Colonic mucosa (tissue), 4 donors: Measurements from ENCODE around the gene MUS81. TPM values are rescaled to one million over a fixed set of nuclear protein-coding genes. Genes with fewer than 3 reads are reported as not detected.

Experiments used
- DNase-seq: peaks from one replicate; pipeline ENCODE4 v3.0.0-alpha.2; 2020
- H3K27ac ChIP-seq: fragments of 200-600 bp; one replicate; pipeline ENCODE4 v1.8.0; 2021
- H3K27me3 ChIP-seq: fragments of 200-600 bp; one replicate; pipeline ENCODE4 v1.8.0; 2021
- H3K36me3 ChIP-seq: fragments of 200-600 bp; one replicate; pipeline ENCODE4 v1.8.0; 2021
- H3K4me1 ChIP-seq: fragments of 200-600 bp; one replicate; pipeline ENCODE4 v1.8.0; 2021; ENCODE audit warnings: mild to moderate bottlenecking
- H3K4me3 ChIP-seq: fragments of 200-600 bp; one replicate; pipeline ENCODE4 v1.8.0; 2021
- H3K9ac ChIP-seq, 2 donors: one replicate each; pipeline ENCODE4 v1.7.0; 2013; ENCODE audit warnings: control low read depth in 2 of 2, low read depth in 2 of 2, low read length in 2 of 2
- H3K9me3 ChIP-seq: fragments of 200-600 bp; one replicate; pipeline ENCODE4 v1.8.0; 2021
- CTCF ChIP-seq: fragments of 200-600 bp; IDR thresholded peaks from one replicate; pipeline ENCODE4 v1.8.0; 2022; ENCODE audit warnings: antibody characterized with exemption, mild to moderate bottlenecking
- intact Hi-C: fragments of 100-400 bp; cut with DNase I; formaldehyde crosslinking; loops from one replicate; pipeline ENCODE4 v1.14.1; 2022
- total RNA-seq, 2 donors: library from RNA; stranded (reverse); fragmentation: NEBNext Ultra II Directional in 1 of 2; extraction: Animal tissue kit (Norgen Biotek cat#: 25700) in 1 of 2; gene quantifications; one replicate each; pipeline ENCODE4 v1.2.1, GENCODE V29; 2021
- donor health status: healthy.
- donor health status: DM: no; HTN: no; CAD: no.
- donor health status: DM: no; HTN: no; CAD: no.

The MUS81 gene
- total RNA-seq, 2 donors from 2014 or later = 47.2 to 62.5 TPM

DNA sequence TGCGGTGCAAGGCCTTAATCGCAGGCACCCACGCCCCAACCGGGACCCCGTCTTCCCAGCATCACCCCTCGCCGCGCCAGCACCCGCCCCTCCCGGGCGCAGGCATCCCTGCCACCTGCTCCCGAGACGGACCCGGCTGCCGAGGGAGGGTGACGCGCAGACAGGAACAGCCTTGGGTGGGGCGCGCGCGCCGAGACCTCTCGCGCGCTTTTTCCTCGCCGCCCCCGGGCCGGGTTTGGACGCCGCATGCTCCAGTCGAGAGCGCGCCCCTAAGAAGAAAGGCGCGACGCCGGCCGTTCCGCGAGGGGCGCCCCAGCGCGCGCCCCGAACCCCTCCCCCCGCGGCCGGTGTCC lies 2.8 kb upstream of the MUS81 start:
- no peak for TF ChIP-seq CTCF
- Histone ChIP-seq H3K4me3 (peak overlapping the region; percentile 92), H3K9me3 (no peaks in the 10 kb centered on the region), H3K27me3 (no peaks in the 10 kb centered on the region), H3K27ac (peak overlapping the region; percentile 100), H3K4me1 (peaks cover 41% of the 10 kb centered on the region), H3K9ac (peak overlapping the region; percentile 82 to 98), H3K36me3 (peaks cover 17% of the 10 kb centered on the region)
- intact Hi-C loops = no loop called here
- peak; percentile 66 for DNase-seq

DNA sequence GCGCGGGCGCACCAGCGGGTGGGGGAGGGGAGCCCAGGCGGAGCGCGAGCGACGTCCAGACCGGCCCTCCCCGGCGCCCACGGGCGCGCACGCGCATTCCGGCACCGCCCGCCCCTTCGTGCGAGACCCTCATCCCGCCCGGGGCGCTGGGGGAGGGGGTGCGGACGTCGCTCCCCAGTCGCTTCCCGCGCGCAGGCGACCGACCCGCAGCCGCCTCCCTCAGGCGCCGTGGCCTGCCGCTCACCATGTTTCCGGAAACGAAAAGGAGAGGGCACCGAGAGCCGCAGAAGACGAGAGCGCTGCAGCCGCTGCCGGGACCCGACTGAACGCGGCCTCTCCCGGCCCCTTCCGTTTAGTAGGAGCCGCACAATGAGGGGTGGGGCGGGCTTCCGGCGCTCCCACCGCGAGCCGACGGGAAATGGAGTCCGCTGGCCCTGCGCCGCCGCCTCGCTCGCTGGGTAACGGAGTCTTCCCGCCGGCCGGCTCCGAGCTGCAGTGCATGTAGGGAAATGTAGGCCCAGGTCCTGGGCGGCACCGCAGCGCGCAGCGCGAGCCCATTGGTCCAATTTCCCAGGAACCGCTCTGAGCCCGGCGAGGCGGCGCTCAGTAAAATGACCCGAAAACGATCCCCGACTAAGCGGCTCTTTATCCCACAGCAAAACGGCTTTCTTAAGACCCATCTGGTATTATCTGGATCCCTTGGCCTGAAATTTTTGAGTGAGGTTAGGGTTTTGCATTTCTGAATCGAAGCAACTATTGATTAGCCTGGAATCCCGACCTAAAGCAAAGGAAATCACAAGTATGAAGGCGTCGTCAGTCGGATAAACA lies 2.2 kb upstream of the MUS81 start, which contains the start of gene CFL1:
Gene CFL1 (minus strand): TSS at position 328 of the 828 bp plus-strand sequence. CDS start 81 bp downstream, at position 247.
- intact Hi-C loops = no loop called here
- peak; percentile 98 for DNase-seq
- no peak for TF ChIP-seq CTCF

DNA sequence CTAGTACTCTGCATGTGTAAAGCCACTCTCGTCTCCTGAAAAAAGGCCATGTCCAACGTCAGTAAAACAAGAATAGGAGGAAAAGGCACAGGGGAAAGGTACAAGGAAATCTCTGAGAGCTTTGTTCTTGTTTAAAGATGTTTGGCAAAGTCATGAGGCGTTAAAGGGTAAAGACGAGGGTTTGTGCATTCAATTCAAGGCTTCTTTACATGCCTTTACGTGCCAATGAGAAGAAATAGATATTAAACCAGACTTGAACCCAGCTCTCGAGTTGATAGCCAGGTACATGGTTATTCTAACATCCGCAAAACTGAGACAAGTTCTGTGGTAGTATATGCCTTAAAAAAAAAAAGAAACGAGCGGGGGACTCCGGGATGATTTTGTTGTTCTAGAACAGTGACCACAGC lies 1.5 kb upstream of the MUS81 start:
- DNase-seq = no peak
- Histone ChIP-seq H3K4me3 (peak overlapping the region; percentile 92), H3K27me3 (no peaks in the 10 kb centered on the region), H3K27ac (peak overlapping the region; percentile 100), H3K36me3 (peaks cover 18% of the 10 kb centered on the region), H3K9ac (peak overlapping the region; percentile 79 to 82), H3K9me3 (no peaks in the 10 kb centered on the region), H3K4me1 (peaks cover 31% of the 10 kb centered on the region)
- intact Hi-C loops = no loop called here
- no peak for TF ChIP-seq CTCF

More for the DNA sequence above, 2.2 kb upstream of the MUS81 start, which contains the start of gene CFL1:
- Histone ChIP-seq H3K4me3 (peak within 1 kb of the TSS; percentile 92), H3K4me1 (peaks cover 35% of the 10 kb centered on the region), H3K27ac (peak within 1 kb of the TSS; percentile 100), H3K27me3 (no peaks in the 10 kb centered on the region), H3K36me3 (peaks cover 18% of the 10 kb centered on the region), H3K9me3 (no peaks in the 10 kb centered on the region), H3K9ac (peak within 1 kb of the TSS; percentile 82 to 98)

GRCh38 chr11:65859095-65859811 lies 980 bp upstream of the MUS81 start:
- intact Hi-C loops = no loop called here
- H3K27ac ChIP-seq = peak overlapping the region; percentile 100
- DNase-seq = peak; percentile 99
- H3K36me3 ChIP-seq = peaks cover 18% of the 10 kb centered on the region
- H3K27me3 ChIP-seq = no peaks in the 10 kb centered on the region
- H3K4me3 ChIP-seq = peak overlapping the region; percentile 92
- TF ChIP-seq CTCF = no peak
- H3K4me1 ChIP-seq = peaks cover 31% of the 10 kb centered on the region
- no peaks in the 10 kb centered on the region for H3K9me3 ChIP-seq
- H3K9ac ChIP-seq = peak overlapping the region; percentile 79 to 82

DNA sequence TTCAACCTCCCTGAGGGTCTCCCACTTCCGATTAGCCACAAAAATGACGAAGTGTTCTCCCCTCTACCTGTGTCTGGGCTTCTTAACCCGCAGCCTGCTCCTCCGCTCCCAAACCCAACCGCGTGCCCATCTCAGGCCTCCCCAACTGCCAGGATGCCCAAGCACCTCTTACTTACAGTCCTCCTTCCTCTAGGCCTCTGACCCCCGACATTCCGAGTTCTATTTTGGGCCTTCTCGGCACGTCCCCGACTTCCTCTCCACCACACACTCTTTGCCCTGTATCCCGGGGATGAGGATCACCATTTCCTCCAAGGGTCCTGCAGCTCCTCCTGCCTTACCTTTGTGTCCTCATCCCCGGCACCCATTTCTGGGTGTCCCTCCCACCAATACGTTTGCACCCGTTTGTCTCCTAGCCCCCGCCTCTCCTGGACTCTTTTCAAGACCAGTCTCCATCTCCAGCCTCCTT lies 388 bp upstream of the MUS81 start:
- H3K9me3 ChIP-seq = no peaks in the 10 kb centered on the region
- H3K4me1 ChIP-seq = peaks cover 26% of the 10 kb centered on the region
- DNase-seq = no peak
- no peak for TF ChIP-seq CTCF
- intact Hi-C loops = no loop called here
- peak overlapping the region; percentile 92 for H3K4me3 ChIP-seq
- H3K9ac ChIP-seq = peak overlapping the region; percentile 79 to 82
- H3K36me3 ChIP-seq = peaks cover 17% of the 10 kb centered on the region
- peak overlapping the region; percentile 100 for H3K27ac ChIP-seq
- no peaks in the 10 kb centered on the region for H3K27me3 ChIP-seq
